H1 (cell line): ENCODE measurements around the gene NKG7. TPM values are rescaled to one million over a fixed set of nuclear protein-coding genes. Genes with fewer than 3 reads are reported as not detected.

Experiments
- CTCF ChIA-PET: fragments of 300-600 bp; sonication (Branson Sonifier 250); formaldehyde crosslinking; loops from one replicate; lab custom pipeline; 2021; ENCODE audit not compliant: partially characterized antibody; lab: Charles Lee
- POLR2A ChIA-PET: fragments of 300-600 bp; sonication (Branson Sonifier 250); formaldehyde crosslinking; loops from one replicate; lab custom pipeline; 2021; ENCODE audit warnings: inconsistent platforms; ENCODE audit not compliant: partially characterized antibody; lab: Charles Lee
- DNase-seq, 2 experiments: peaks; one replicate each; pipeline versions ENCODE4 v3.0.0 to v3.0.0-alpha.2; 2010 to 2022; ENCODE audit warnings: low spot score in 2 of 2, low read depth in 1 of 2, mixed read lengths in 1 of 2
- FAIRE-seq: peaks from 2 replicates; lab custom pipeline; 2011; peaks lifted over from hg19 to GRCh38; lab: Jason Lieb, UNC
- H2AFZ ChIP-seq: 2 replicates; pipeline ENCODE4 v1.8.1; 2012; ENCODE audit warnings: low read length, inconsistent platforms
- H2AK5ac ChIP-seq: 2 replicates; pipeline ENCODE4 v1.6.1; 2013; ENCODE audit warnings: low read depth, low read length
- H2BK120ac ChIP-seq: replicated peaks from 2 replicates; pipeline ENCODE3; 2013; ENCODE audit warnings: low read depth, low read length, inconsistent platforms
- H2BK12ac ChIP-seq: 2 replicates; pipeline ENCODE4 v1.6.1; 2013; ENCODE audit warnings: low read depth, low read length
- H2BK15ac ChIP-seq: 2 replicates; pipeline ENCODE4 v1.6.1; 2013; ENCODE audit warnings: low read length
- H2BK20ac ChIP-seq: 2 replicates; pipeline ENCODE4 v1.6.1; 2013; ENCODE audit warnings: low read length
- H2BK5ac ChIP-seq: 2 replicates; pipeline ENCODE4 v1.6.1; 2013; ENCODE audit warnings: low read depth, low read length
- H3K14ac ChIP-seq: 2 replicates; pipeline ENCODE4 v1.6.1; 2013; ENCODE audit warnings: inconsistent platforms; ENCODE audit not compliant: insufficient read length
- H3K18ac ChIP-seq: 2 replicates; pipeline ENCODE4 v1.6.1; 2013; ENCODE audit warnings: low read length; ENCODE audit errors: extremely low read depth
- H3K23ac ChIP-seq: 2 replicates; pipeline ENCODE4 v1.6.1; 2013; ENCODE audit warnings: inconsistent platforms; ENCODE audit not compliant: insufficient read length
- H3K23me2 ChIP-seq: 2 replicates; pipeline ENCODE4 v1.6.1; 2013; ENCODE audit warnings: low read depth, low read length
- H3K27ac ChIP-seq: 2 replicates; pipeline ENCODE4 v1.6.1; 2011; ENCODE audit warnings: low read depth, low read length, inconsistent platforms
- H3K27me3 ChIP-seq, 4 experiments: replicated peaks in 1 of 4; 1 replicate in 1 of 4; 2 replicates in 3 of 4; pipeline versions ENCODE4 v1.6.1 to v1.8.1; 2011 to 2013; ENCODE audit warnings: low read length in 3 of 4, mild to moderate bottlenecking in 3 of 4, inconsistent platforms in 2 of 4, mixed read lengths in 2 of 4, moderate library complexity in 1 of 4; ENCODE audit not compliant: control insufficient read depth in 3 of 4, insufficient read depth in 3 of 4; ENCODE audit errors: extremely low read depth in 1 of 4
- H3K36me3 ChIP-seq, 4 experiments: 2 replicates each; pipeline versions ENCODE4 v1.6.1 to v1.8.1; 2011 to 2013; ENCODE audit warnings: mild to moderate bottlenecking in 4 of 4, low read length in 3 of 4, moderate library complexity in 2 of 4, control low read depth in 1 of 4, inconsistent platforms in 1 of 4; ENCODE audit not compliant: insufficient read depth in 4 of 4, control insufficient read depth in 2 of 4
- H3K4ac ChIP-seq: replicated peaks from 2 replicates; pipeline ENCODE3; 2013; ENCODE audit warnings: low read length, low read depth, mixed read lengths, inconsistent platforms; ENCODE audit not compliant: insufficient read length
- H3K4me1 ChIP-seq, 4 experiments: replicated peaks in 1 of 4; 1 replicate in 1 of 4; 2 replicates in 3 of 4; pipeline versions ENCODE4 v1.6.1 to v1.8.1; 2011 to 2013; ENCODE audit warnings: low read length in 3 of 4, inconsistent platforms in 2 of 4, mixed read lengths in 1 of 4; ENCODE audit not compliant: insufficient read depth in 4 of 4, control insufficient read depth in 3 of 4
- H3K4me2 ChIP-seq, 2 experiments: 2 replicates each; pipeline versions ENCODE4 v1.6.1 to v1.8.1; 2011 to 2013; ENCODE audit warnings: low read depth in 2 of 2, low read length in 2 of 2, control low read depth in 1 of 2, inconsistent platforms in 1 of 2, mild to moderate bottlenecking in 1 of 2; ENCODE audit not compliant: insufficient read depth in 1 of 2
- H3K4me3 ChIP-seq, 4 experiments: fragments of 200-600, 300-600 bp in 1 of 4; sonication (generic), shearing (Covaris generic), sonication (Bioruptor Twin) in 1 of 4; 2 replicates each; pipeline versions ENCODE4 v1.5.1 to v1.8.1; 2011 to 2016; ENCODE audit warnings: low read length in 4 of 4, low read depth in 3 of 4, control low read depth in 2 of 4, inconsistent platforms in 2 of 4, mild to moderate bottlenecking in 2 of 4, mixed read lengths in 1 of 4, moderate library complexity in 1 of 4; ENCODE audit not compliant: insufficient read depth in 2 of 4; ENCODE audit errors: extremely low read depth in 1 of 4
- H3K56ac ChIP-seq: replicated peaks from 2 replicates; pipeline ENCODE3; 2013; ENCODE audit warnings: low read depth, mild to moderate bottlenecking, mixed read lengths, low read length, inconsistent platforms; ENCODE audit not compliant: insufficient read length
- H3K79me1 ChIP-seq: 2 replicates; pipeline ENCODE4 v1.6.1; 2013; ENCODE audit warnings: low read depth, low read length, control low read depth
- H3K79me2 ChIP-seq, 2 experiments: 2 replicates each; pipeline versions ENCODE4 v1.6.1 to v1.8.1; 2012 to 2013; ENCODE audit warnings: low read length in 2 of 2, mild to moderate bottlenecking in 2 of 2, inconsistent platforms in 1 of 2; ENCODE audit not compliant: insufficient read depth in 2 of 2, control insufficient read depth in 1 of 2
- H3K9ac ChIP-seq, 4 experiments: replicated peaks in 1 of 4; 1 replicate in 1 of 4; 2 replicates in 3 of 4; pipeline versions ENCODE4 v1.6.1 to v1.8.1; 2011 to 2013; ENCODE audit warnings: low read depth in 3 of 4, low read length in 3 of 4, control low read depth in 2 of 4, mild to moderate bottlenecking in 2 of 4, moderate library complexity in 2 of 4, inconsistent platforms in 1 of 4; ENCODE audit errors: extremely low read depth in 1 of 4
- H3K9me3 ChIP-seq, 2 experiments: 2 replicates each; pipeline versions ENCODE4 v1.6.1 to v1.8.1; 2012 to 2013; ENCODE audit warnings: mild to moderate bottlenecking in 2 of 2, moderate library complexity in 2 of 2, control low read depth in 1 of 2, inconsistent platforms in 1 of 2, low read depth in 1 of 2, low read length in 1 of 2, mixed read lengths in 1 of 2; ENCODE audit not compliant: insufficient read depth in 2 of 2
- H4K20me1 ChIP-seq, 2 experiments: replicated peaks in 1 of 2; 2 replicates each; pipeline versions ENCODE3 to v1.8.1; 2011 to 2013; ENCODE audit warnings: inconsistent platforms in 2 of 2, low read length in 2 of 2, mild to moderate bottlenecking in 1 of 2; ENCODE audit not compliant: insufficient read depth in 2 of 2, control insufficient read depth in 1 of 2
- H4K5ac ChIP-seq: 2 replicates; pipeline ENCODE4 v1.6.1; 2013; ENCODE audit warnings: low read length, low read depth, mixed read lengths, inconsistent platforms; ENCODE audit not compliant: insufficient read length
- H4K8ac ChIP-seq: 2 replicates; pipeline ENCODE4 v1.8.0; 2013; ENCODE audit warnings: mild to moderate bottlenecking, moderate library complexity, low read length, inconsistent platforms; ENCODE audit not compliant: insufficient read depth; ENCODE audit errors: extremely low read depth
- H4K91ac ChIP-seq: replicated peaks from 2 replicates; pipeline ENCODE3; 2013; ENCODE audit warnings: low read length, mixed read lengths, inconsistent platforms; ENCODE audit not compliant: insufficient read length
- ASH2L ChIP-seq: fragments of 200-600, 300-600 bp; sonication (generic); IDR thresholded peaks from one replicate; pipeline ENCODE4 v1.7.1; 2017; ENCODE audit warnings: low read length
- BCL11A ChIP-seq, 2 experiments: IDR thresholded peaks; one replicate each; pipeline ENCODE4 v1.6.1; 2011; ENCODE audit warnings: low read depth in 2 of 2, low read length in 2 of 2, mild to moderate bottlenecking in 2 of 2
- CBX5 ChIP-seq: fragments of 300-800, 300-1000 bp; sonication (generic); IDR thresholded peaks from 2 replicates; pipeline ENCODE4 v1.7.1; 2016; ENCODE audit warnings: antibody characterized with exemption, low read length, low read depth
- CBX8 ChIP-seq: fragments of 300-800, 300-1000 bp; sonication (generic); IDR thresholded peaks from 2 replicates; pipeline ENCODE4 v1.7.1; 2016; ENCODE audit warnings: low read depth, low read length, borderline replicate concordance
- CHD2 ChIP-seq: IDR thresholded peaks from 2 replicates; pipeline ENCODE4 v1.6.1; 2012; ENCODE audit warnings: low read length, improper control_type of control experiment
- EP300 ChIP-seq, 2 experiments: IDR thresholded peaks; 1 replicate in 1 of 2; 2 replicates in 1 of 2; pipeline ENCODE4 v1.6.1; 2011 to 2012; ENCODE audit warnings: low read depth in 2 of 2, low read length in 2 of 2, mild to moderate bottlenecking in 2 of 2, borderline replicate concordance in 1 of 2, inconsistent platforms in 1 of 2, moderate library complexity in 1 of 2
- GTF2F1 ChIP-seq: IDR thresholded peaks from 2 replicates; pipeline ENCODE4 v1.6.1; 2012; ENCODE audit warnings: low read depth, low read length, improper control_type of control experiment, borderline replicate concordance
- HDAC2 ChIP-seq, 2 experiments: fragments of 300-600 bp in 1 of 2; sonication (generic) in 1 of 2; IDR thresholded peaks; 2 replicates each; pipeline ENCODE4 v1.6.1; 2011 to 2012; ENCODE audit warnings: low read depth in 2 of 2, low read length in 2 of 2, mild to moderate bottlenecking in 2 of 2, moderate library complexity in 2 of 2, borderline replicate concordance in 1 of 2, inconsistent platforms in 1 of 2
- NANOG ChIP-seq: IDR thresholded peaks from 2 replicates; pipeline ENCODE4 v1.6.1; 2011; ENCODE audit warnings: low read length, low read depth, mild to moderate bottlenecking, inconsistent platforms; ENCODE audit not compliant: insufficient read depth, poor library complexity, severe bottlenecking
- RAD21 ChIP-seq, 2 experiments: IDR thresholded peaks in 1 of 2; conservative IDR thresholded peaks in 1 of 2; 2 replicates each; pipeline ENCODE4 v1.6.1; 2011; ENCODE audit warnings: low read depth in 2 of 2, low read length in 2 of 2, improper control_type of control experiment in 1 of 2, inconsistent platforms in 1 of 2, mild to moderate bottlenecking in 1 of 2, moderate library complexity in 1 of 2
- RFX5 ChIP-seq: IDR thresholded peaks from 2 replicates; pipeline ENCODE4 v1.6.1; 2011; ENCODE audit warnings: low read depth, low read length, improper control_type of control experiment, borderline replicate concordance
- SP1 ChIP-seq: IDR thresholded peaks from 2 replicates; pipeline ENCODE4 v1.6.1; 2011; ENCODE audit warnings: low read depth, low read length
- TCF12 ChIP-seq: IDR thresholded peaks from 2 replicates; pipeline ENCODE4 v1.6.1; 2011; ENCODE audit warnings: low read depth, mild to moderate bottlenecking, low read length
- WGBS, 2 experiments: shearing (Covaris generic) in 1 of 2; methylation state at CpG; one replicate each; pipeline versions ENCODE4 v1.1.6 to v1.1.7; 2013 to 2015; ENCODE audit warnings: low lambda C conversion rate in 2 of 2, mixed read lengths in 2 of 2, inconsistent platforms in 1 of 2, low coverage in 1 of 2, missing lambda C conversion rate in 1 of 2; ENCODE audit not compliant: insufficient replicate concordance in 2 of 2, insufficient coverage in 1 of 2, insufficient read length in 1 of 2; ENCODE audit errors: extremely low coverage in 1 of 2, missing lambda C conversion rate in 1 of 2; 5-methylcytosine and 5-hydroxymethylcytosine counted together
- polyA plus RNA-seq, 7 experiments: library from polyadenylated mRNA; depleted of rRNA in 3 of 7; stranded (reverse) in 5 of 7; unstranded in 2 of 7; fragments of >200 nt in 5 of 7; fragments of 200-250 nt in 2 of 7; gene quantifications; 1 replicate in 5 of 7; 2 replicates in 1 of 7; 4 replicates in 1 of 7; pipeline versions ENCODE4 v1.2.1 to v1.2.3, GENCODE V29; 2011 to 2013; ENCODE audit warnings: missing spikeins in 2 of 7, mixed read lengths in 2 of 7
- total RNA-seq: library from RNA; stranded (reverse); fragmentation: NEBNext Ultra II Directional; extraction: Animal tissue kit (Norgen Biotek cat#: 25700); gene quantifications from 2 replicates; pipeline ENCODE4 v1.2.1, GENCODE V29; 2021

The NKG7 gene
- total and polyA plus RNA-seq, 2 of the 8 experiments (the other 6 are each of a cell fraction or from before 2014, with no cell fraction given): not detected

- Histone ChIP-seq H3K9me3 (no peaks in the 10 kb centered on the region), H2BK20ac (no peak overlapping the region), H3K23me2 (peaks cover 4% of the 10 kb centered on the region; the same call in 1 of the 2 replicates), H2BK120ac (no peak overlapping the region), H4K91ac (no peak overlapping the region), H3K79me1 (no peaks in the 10 kb centered on the region), H3K27ac (no peak overlapping the region), H3K56ac (no peak overlapping the region), H4K5ac (no peak overlapping the region), H2BK12ac (no peak overlapping the region), H4K20me1 (no peaks in the 10 kb centered on the region), H3K18ac (no peak overlapping the region), H4K8ac (no peak overlapping the region), H2BK5ac (no peak overlapping the region), H3K79me2 (no peaks in the 10 kb centered on the region), H2BK15ac (no peak overlapping the region), H3K27me3 (no peaks in the 10 kb centered on the region), H3K4me3 (no peak overlapping the region), H3K9ac (no peak overlapping the region), H3K4ac (no peak overlapping the region), H3K23ac (no peak overlapping the region), H2AFZ (no peak overlapping the region), H3K36me3 (no peaks in the 10 kb centered on the region), H3K4me2 (no peak overlapping the region), H3K4me1 (peaks cover 0 to 4% (median under 1%) of the 10 kb centered on the region in 4 experiments; a peak in 4 of 7 replicates), H3K14ac (no peak overlapping the region), H2AK5ac (no peak overlapping the region; the same call in 1 of the 2 replicates)
- 94% methylated on average over 12 of the region's 14 CpGs; no CpG with 5 or more reads in 1 of the 2 experiments for WGBS, 2 experiments
- no peak for DNase-seq
- ChIA-PET CTCF (interaction anchor here (0.8 to 1.9 kb wide), 4 partner anchors 19 to 93 kb away, joined by 3 to 7 read pairs (median 4); no protein-coding TSS in a partner anchor), POLR2A (interaction anchor here (1.0 to 1.2 kb wide), 2 partner anchors 9 to 24 kb away, joined by 3 to 4 read pairs; no protein-coding TSS in a partner anchor)
- FAIRE-seq: no peak
- TF ChIP-seq RAD21 (IDR thresholded peaks at IDR 0.05 in 1 of 2, conservative IDR thresholded peaks at IDR 0.05 in 1 of 2; ENCODE audit: low read depth in 2 of 2, low read length in 2 of 2) (no peak), CBX5 (no peak), SP1 (no peak), RFX5 (no peak), TCF12 (no peak), CHD2 (no peak), BCL11A (IDR thresholded peaks at IDR 0.05; ENCODE audit: low read depth in 2 of 2, low read length in 2 of 2) (no peak), GTF2F1 (no peak), NANOG (no peak), HDAC2 (IDR thresholded peaks at IDR 0.05; ENCODE audit: borderline replicate concordance in 1 of 2, low read depth in 2 of 2, low read length in 2 of 2) (no peak), ASH2L (no peak), CBX8 (no peak), EP300 (IDR thresholded peaks at IDR 0.05; ENCODE audit: borderline replicate concordance in 1 of 2, low read depth in 2 of 2, low read length in 2 of 2) (no peak)
Observed at GRCh38 chr19:51389143-51389542, 16.7 kb upstream of the NKG7 start.
